Stimulated activated CD8-positive, alpha-beta memory T cell treated with anti-CD3 and anti-CD28 coated beads, Interleukin-4, amount 100 ng/mL, for 1 hour (primary cell): ENCODE data around the gene OSBPL3.
"Not testable (repeated sequence)": the region's sequence is repeated elsewhere in the genome, so short reads cannot be mapped to it uniquely, and the experiment has no call there.

ENCODE experiments used
- DNase-seq, 2 donors: peaks; one replicate each; pipeline ENCODE4 v3.0.0-alpha.2; 2020; ENCODE audit warnings: low read depth in 2 of 2, low spot score in 1 of 2

Gene OSBPL3

DNA sequence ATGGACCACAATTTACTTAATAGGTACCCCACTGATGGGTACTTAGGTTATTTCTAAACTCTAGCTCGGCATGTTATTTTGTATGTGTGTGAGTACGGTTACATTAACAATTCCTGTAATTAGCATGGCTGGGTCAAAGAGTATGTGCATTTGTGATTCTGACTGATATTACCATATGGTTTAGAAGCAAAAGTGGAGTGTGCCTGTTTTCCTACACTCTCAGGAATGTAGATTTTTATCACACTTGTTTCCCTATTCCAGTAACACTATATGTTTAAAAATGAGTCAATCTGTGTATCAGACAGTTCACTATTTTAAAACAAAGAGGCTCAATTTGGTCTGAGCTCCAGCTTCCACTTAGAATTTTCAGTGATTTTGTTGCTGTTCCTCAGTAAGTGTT is 178.1 kb downstream of the OSBPL3 start:
- no peak for DNase-seq

DNA sequence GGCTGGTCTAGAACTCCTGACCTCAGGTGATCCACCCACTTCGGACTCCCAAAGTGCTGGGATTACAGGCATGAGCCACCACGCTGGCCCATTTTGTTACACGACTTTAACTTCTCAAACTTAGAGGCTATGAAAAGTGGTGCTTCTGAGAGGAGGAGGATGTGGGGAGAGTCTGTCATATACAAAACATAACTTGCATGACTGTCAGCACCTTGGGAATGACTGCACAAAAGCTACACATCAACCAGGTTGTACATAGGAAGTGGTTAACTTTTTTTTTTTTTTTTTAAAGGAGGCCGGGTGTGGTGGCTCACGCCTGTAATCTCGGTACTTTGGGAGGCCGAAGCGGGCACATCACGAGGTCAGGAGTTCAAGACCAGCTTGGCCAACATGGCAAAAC is 179.3 kb downstream of the OSBPL3 start:
- DNase-seq, result no peak

- DNase-seq, result no peak
Measured at GRCh38 chr7:24800073-24800472, 179.9 kb downstream of the OSBPL3 start.

GRCh38 chr7:24799506-24799905 is 180.5 kb downstream of the OSBPL3 start:
- DNase-seq, result no peak

DNA sequence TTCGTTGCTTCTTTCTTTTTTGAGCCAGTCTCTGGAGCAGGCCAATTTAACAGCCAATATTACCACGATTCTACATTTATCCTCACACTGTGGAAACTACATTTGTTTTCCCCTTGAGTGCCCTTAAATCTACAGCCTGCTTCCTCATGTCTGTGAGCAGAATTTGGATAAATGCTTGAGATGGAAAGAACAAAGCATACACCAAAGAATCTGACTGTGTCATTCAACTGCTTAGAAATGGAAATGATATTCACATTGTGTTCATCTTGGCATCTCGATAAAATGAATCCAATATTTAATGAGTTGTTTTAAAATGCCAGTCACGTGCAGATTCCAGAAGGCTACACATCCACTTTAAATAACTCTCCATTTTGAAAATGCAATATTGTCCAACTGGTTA is 181.7 kb downstream of the OSBPL3 start:
- DNase-seq, result no peak

GRCh38 chr7:24797270-24797669 is 182.7 kb downstream of the OSBPL3 start:
- DNase-seq, result no peak

DNA sequence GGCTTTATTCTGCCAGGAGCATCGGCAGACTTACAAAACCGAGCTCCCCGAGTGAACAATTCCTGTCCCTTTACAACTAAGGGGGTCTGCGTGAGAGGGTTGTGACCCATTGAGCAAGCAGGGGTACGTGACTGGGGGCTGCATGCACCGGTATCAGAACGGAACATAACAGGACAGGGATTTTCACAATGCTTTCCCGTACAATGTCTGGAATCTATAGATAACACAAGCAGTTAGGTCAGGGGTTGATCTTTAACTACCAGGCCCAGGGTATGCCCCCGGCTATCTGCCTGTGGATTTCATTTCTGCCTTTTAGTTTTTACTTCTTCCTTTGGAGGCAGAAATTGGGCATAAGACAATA is 184.6 kb downstream of the OSBPL3 start:
- DNase-seq, result no peak

DNA sequence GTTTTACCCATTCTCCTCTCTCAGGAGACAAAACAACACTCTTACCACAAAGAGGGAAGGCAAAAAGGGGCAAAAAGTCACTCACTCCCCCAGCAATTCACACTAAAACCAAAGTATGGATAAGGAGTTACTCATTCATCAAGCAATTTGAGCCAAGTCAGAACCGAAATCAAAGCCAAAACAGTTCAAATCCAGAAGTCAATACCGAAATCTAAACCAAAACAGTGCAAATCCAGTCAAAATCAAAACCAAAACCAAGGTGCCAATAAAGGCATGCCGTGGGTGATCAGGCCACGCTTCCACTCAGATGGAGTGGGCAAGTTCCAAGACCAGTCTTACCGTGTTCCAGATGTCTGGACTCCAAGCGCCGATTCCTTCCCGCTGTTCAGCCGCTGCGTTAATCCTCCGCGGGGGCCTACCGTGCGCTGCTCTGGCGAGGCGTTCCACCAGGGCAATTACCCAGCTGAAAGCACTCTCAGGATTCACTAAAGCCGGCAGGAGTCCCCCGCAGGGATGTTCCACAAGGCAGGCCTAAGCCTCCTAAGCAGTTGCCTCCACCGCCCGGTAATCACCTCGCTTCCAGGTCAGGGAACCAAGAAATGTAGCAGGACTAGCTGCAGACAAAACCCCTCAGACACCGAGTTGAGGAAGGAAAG is 185.1 kb downstream of the OSBPL3 start:
- not testable (repeated sequence) for DNase-seq

DNA sequence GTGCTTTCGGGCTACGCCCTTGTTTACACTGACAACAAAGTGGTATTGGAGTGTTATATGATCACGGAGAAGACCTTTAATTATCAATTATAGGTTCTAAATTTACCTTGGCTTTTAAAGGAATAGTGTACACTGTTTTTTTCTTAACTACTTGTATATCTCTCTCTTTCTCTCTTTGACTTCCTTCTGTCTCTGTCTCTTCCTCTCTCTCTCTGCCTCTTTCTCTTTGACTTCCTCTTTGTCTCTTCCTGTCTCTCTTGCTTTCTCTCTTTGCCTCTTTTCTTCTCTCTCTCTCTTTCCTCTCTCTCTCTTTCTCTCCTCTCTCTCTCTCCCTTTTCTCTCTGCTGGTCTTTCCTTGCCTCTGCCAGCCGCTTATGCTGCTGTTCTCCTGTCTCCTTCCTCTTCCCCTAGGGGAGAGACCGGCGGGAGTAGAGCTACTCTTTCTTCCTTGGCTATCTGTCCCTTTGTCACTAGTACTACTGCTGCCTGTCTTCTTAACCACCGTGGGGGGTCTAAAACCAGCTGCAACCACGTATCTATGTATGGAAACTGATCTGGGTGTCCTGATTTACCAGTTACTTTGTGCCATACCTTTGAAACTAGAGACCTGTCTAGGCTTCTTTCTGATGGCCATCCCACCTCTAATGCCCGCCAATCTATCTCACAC is 185.9 kb downstream of the OSBPL3 start:
- no peak for DNase-seq

GRCh38 chr7:24788961-24789576 is 190.9 kb downstream of the OSBPL3 start:
- no peak for DNase-seq

DNA sequence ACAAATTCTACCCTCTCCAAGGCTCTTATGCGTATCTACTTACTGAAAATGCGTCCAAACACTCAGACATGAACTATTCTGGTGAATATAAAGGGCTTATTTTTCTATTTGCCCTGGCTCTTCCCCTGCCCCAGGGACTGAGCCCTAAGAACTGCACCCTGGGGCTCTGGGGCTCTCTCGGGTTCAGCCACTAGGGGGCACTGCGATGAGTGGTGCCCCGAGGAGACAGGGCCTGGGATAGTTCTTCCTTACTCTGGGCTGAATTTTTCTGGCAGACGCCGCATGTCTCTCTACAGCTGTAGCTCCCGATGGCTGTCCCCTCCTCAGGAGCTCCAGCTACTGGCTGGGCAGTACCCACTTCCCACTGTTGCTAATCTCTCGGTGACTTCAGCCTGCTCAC is 191.9 kb downstream of the OSBPL3 start:
- no peak for DNase-seq

- DNase-seq, result no peak
Measured at GRCh38 chr7:24786941-24787340, 193.0 kb downstream of the OSBPL3 start.

DNA sequence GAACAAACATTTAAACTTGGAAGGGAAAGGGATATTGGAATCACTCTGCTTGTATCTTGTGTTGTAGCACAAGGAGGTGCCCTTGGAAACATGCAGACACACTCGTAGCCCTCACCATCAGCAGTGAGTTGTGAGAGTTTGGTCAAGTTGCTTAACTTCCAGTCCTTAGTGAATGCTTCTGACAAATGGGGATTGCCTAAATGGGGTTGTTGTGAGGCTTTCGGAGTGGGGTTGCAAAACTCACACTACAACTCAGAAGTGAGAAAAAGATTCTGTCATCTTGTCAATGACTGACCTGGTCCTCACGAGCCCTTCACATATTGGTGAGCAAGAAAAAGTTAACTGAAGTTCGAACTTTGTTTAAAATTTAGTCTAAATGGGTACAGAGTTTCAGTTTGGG is 193.7 kb downstream of the OSBPL3 start:
- no peak for DNase-seq

DNA sequence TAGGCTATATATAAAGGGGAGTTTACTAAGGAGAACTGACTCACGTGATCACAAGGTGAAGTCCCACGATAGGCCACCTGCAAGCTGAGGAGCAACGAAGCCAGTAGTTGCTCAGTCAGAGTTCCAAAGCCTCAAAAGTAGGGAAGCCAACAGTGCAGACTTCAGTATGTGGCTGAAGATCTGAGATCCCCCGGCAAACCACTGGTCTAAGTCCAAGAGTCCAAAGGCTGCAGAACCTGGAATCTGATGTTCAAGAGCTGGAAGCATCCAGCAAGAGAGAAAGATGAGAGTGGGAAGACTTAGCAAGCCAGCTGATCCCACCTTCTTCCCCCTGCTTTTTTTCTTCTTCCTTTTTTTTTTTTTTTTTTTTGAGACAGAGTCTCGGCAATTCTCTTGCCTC is 195.7 kb downstream of the OSBPL3 start:
- DNase-seq, result no peak

DNA sequence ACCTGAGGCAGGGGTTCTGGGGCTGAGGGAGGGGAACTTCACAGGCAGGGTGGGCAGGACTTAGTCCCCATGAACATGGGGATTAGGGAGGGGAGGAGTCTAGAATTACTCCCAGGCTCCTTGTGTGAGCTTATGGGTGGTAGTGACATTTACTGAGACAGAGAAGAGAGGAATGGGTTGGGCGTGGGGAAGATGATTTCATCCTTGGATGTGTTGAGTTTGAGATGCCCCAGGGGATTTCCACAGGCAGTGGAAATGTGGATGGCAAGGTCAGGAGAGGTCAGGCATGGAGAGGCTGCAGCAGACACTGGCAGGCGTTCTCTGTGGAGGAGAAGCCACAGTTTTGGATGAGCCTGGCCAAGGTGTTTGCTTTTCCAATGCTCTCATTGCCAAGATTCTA is 196.3 kb downstream of the OSBPL3 start:
- DNase-seq, result no peak

- DNase-seq, result no peak
Measured at GRCh38 chr7:24781106-24781505, 198.9 kb downstream of the OSBPL3 start.

GRCh38 chr7:24779283-24779655 is 200.7 kb downstream of the OSBPL3 start:
- no peak for DNase-seq

GRCh38 chr7:24778543-24779282 is 201.3 kb downstream of the OSBPL3 start:
- no peak for DNase-seq

DNA sequence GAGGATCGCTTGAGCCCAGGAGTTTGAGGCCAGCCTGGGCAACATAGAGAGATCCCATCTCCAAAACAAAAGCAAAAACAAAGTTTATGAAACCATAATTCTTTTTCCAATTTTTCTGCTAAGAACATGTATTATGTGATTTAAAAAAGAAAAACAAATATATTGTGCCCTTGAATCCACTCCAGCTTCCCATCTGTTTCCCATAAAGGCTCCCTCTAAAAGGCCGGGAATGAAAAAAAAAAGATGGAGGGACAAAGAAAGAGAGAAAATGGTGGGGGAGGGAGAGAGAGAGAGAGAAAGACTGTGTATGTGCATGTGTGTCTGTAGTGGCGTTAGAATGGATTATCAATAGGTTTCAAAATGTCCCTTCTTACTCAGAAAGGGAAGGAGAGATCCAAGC is 202.2 kb downstream of the OSBPL3 start:
- no peak for DNase-seq

- no peak for DNase-seq
Measured at GRCh38 chr7:24773646-24774045, 206.3 kb downstream of the OSBPL3 start.

DNA sequence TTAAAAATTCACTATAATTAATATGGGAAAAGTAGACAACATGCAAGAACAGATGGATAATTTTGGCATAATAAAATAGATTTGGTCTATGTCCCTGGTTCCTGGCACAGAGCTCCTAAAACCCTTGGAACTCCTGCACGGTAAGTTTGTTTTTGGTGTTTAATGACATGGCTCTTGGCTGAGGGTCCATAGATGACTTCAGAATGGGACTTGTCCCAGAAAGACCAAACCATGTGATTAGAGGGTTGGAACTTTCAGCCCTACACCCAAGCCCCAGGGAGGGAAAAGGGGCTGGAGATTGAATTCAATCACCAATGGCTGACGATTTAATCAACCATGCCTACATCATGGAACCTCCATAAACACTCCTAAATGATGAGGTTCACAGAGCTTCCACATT is 210.1 kb downstream of the OSBPL3 start:
- DNase-seq, result no peak
